Measurements from ENCODE around the gene HDAC4. TPM values are rescaled to one million over a fixed set of nuclear protein-coding genes. Genes with fewer than 3 reads are reported as not detected.
A peak's percentile ranks its signal among the peaks of the same experiment; 100 is the strongest.

The HDAC4 gene
- total RNA-seq, 4 donors from 2014 or later, result 30.2 to 103 (median 51.7) TPM

GRCh38 chr2:239158641-239159475, 242.0 kb downstream of the HDAC4 start:
- DNase-seq (ENCODE audit: low spot score) (peak; percentile 20), ATAC-seq (ENCODE audit: low FRiP score) (no peak)
- no peak for TF ChIP-seq CTCF (IDR thresholded peaks at IDR 0.05)

- peak; percentile 22 for DNase-seq (ENCODE audit: low spot score)
- TF ChIP-seq CTCF (IDR thresholded peaks at IDR 0.05), result no peak
- no peak for ATAC-seq (ENCODE audit: low FRiP score)
Measured at GRCh38 chr2:239157771-239158170, 243.0 kb downstream of the HDAC4 start.

DNA sequence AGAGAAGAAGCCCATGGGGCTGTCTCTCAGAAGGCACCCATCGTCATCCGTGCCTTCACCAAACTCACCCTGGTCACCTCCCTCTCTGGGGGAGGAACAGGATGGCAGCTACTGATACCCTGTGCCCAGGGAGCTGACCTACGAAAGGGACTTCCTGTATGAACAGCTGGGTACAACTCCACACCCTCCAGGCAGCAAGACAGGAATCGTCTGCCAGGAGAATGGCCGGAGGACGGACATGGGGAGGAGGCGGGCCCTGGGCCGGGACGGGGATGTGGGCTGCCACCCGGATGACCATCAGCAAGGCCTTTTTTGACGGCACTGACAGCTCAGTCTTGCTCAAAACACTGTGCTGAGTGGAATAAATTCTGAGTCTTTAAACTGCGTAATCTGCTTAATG, 243.6 kb downstream of the HDAC4 start:
- TF ChIP-seq CTCF (IDR thresholded peaks at IDR 0.05), result no peak
- peak; percentile 12 for DNase-seq (ENCODE audit: low spot score)
- no peak for ATAC-seq (ENCODE audit: low FRiP score)

GRCh38 chr2:239156516-239157265, 244.1 kb downstream of the HDAC4 start:
- no peak for ATAC-seq (ENCODE audit: low FRiP score)
- peak; percentile 5 for DNase-seq (ENCODE audit: low spot score)
- no peak for TF ChIP-seq CTCF (IDR thresholded peaks at IDR 0.05)

DNA sequence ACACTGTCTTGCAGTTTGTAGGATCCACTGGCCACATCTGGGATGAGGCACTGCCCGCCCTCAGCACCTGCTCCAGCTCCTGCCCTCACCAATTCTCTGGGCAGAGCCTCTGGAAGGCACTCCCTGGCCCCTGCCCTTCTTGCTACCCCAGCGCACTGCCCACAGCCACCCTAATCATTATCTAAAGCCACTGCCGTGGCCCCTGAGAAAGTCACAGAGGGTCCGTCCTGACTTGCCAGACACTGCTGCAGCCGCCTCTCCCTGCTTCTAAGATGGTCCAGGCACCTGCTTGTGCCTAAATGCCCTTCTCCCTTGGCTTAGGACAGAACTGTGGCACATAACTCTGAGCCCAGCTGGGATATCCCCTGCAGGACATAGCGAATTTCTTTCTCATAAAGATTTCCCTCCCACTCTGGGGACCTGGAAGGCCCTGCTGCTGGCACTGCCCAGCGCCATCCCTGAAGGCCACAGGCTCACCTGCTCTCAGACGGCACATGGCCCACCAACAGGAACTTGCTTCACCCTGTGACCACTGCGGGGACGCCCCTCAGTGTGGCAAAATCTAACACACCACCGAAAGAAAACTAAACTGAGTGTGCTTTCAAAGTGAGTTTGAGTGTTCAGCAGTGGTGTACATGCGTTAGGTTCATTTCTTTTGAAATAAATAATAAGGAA, 244.9 kb downstream of the HDAC4 start:
- TF ChIP-seq CTCF (IDR thresholded peaks at IDR 0.05), result no peak
- DNase-seq (ENCODE audit: low spot score), result peak; percentile 13
- no peak for ATAC-seq (ENCODE audit: low FRiP score)

DNA sequence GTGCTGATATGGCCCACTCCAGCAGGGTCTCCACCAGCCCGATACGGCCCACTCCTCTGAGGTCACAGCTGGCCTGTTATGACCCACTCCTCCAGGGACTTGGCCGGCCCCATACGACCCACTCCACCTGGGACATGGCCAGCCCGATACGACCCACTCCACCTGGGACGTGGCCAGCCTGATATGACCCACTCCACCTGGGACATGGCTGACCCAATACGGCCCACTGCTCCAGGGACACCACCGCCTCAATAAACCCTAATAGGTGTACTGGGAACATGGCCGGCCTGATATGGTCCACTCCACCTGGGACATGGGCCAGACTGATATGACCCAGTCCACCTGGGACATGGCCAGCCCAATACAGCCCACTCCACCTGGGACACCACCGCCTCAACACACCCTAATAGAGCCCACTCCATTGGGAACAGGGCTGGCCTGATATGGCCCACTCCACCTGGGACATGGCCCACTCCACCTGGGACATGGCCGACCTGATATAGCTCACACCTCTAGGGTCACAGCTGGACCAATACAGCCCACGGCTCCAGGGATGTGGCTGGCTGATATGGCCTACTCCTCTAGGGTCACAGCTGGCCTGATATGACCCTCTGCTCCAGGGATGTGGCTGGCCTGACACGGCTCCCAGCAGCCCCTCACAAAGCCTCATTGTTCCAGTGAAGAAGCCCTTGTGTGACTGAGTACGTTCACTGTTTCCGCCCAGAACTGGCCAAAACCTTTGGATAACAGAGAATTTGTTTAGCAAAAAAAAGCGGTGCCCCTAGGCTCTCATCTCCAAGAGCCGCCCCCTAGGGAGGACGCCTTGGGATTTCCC, 245.6 kb downstream of the HDAC4 start:
- DNase-seq (ENCODE audit: low spot score) (peak; percentile 5), ATAC-seq (ENCODE audit: low FRiP score) (no peak)
- no peak for TF ChIP-seq CTCF (IDR thresholded peaks at IDR 0.05)
